Astrocyte (in vitro differentiated cells and primary cell): ENCODE measurements around the gene SFTPB. TPM values are rescaled to one million over a fixed set of nuclear protein-coding genes. Genes with fewer than 3 reads are reported as not detected.

Experiments
- DNase-seq: peaks from one replicate; pipeline ENCODE4 v3.0.0-alpha.2; 2010; ENCODE audit warnings: low read depth
- FAIRE-seq: peaks from 2 replicates; lab custom pipeline; 2011; peaks lifted over from hg19 to GRCh38; lab: Jason Lieb, UNC
- H2AFZ ChIP-seq: 2 replicates; pipeline ENCODE4 v1.6.0; 2012; ENCODE audit warnings: low read depth, low read length, inconsistent platforms
- H3K27ac ChIP-seq: 2 replicates; pipeline ENCODE4 v1.5.1; 2011; ENCODE audit warnings: low read depth, low read length, inconsistent platforms
- H3K27me3 ChIP-seq: 2 replicates; pipeline ENCODE4 v1.6.0; 2011; ENCODE audit warnings: low read length, inconsistent platforms; ENCODE audit not compliant: insufficient read depth
- H3K36me3 ChIP-seq: 2 replicates; pipeline ENCODE4 v1.5.1; 2011; ENCODE audit warnings: low read length, inconsistent platforms; ENCODE audit not compliant: insufficient read depth
- H3K4me1 ChIP-seq: 2 replicates; pipeline ENCODE4 v1.5.1; 2011; ENCODE audit warnings: low read length, inconsistent platforms; ENCODE audit not compliant: insufficient read depth
- H3K4me2 ChIP-seq: 2 replicates; pipeline ENCODE4 v1.6.0; 2012; ENCODE audit warnings: low read length, inconsistent platforms
- H3K4me3 ChIP-seq: 2 replicates; pipeline ENCODE4 v1.5.1; 2011; ENCODE audit warnings: low read depth, mild to moderate bottlenecking, low read length, inconsistent platforms; ENCODE audit not compliant: insufficient read depth
- H3K79me2 ChIP-seq: 2 replicates; pipeline ENCODE4 v1.6.0; 2012; ENCODE audit warnings: mild to moderate bottlenecking, low read length, inconsistent platforms; ENCODE audit not compliant: insufficient read depth
- H3K9ac ChIP-seq: 2 replicates; pipeline ENCODE4 v1.6.0; 2012; ENCODE audit warnings: mild to moderate bottlenecking, low read length, inconsistent platforms
- H3K9me3 ChIP-seq: 2 replicates; pipeline ENCODE4 v1.5.1; 2012; ENCODE audit warnings: low read depth, mild to moderate bottlenecking, low read length, inconsistent platforms; ENCODE audit not compliant: insufficient read depth
- H4K20me1 ChIP-seq: 2 replicates; pipeline ENCODE4 v1.6.0; 2012; ENCODE audit warnings: low read length, inconsistent platforms; ENCODE audit not compliant: insufficient read depth
- H3K27ac Mint-ChIP-seq: one replicate; pipeline ENCODE4 v1.8.0; 2021; ENCODE audit warnings: mild to moderate bottlenecking, mixed read lengths; ENCODE audit not compliant: unreplicated experiment
- H3K27me3 Mint-ChIP-seq: one replicate; pipeline ENCODE4 v1.8.0; 2021; ENCODE audit warnings: low read depth, mixed read lengths; ENCODE audit not compliant: unreplicated experiment
- H3K36me3 Mint-ChIP-seq: one replicate; pipeline ENCODE4 v1.8.0; 2021; ENCODE audit warnings: low read depth, mixed read lengths; ENCODE audit not compliant: unreplicated experiment
- H3K4me1 Mint-ChIP-seq: one replicate; pipeline ENCODE4 v1.8.0; 2021; ENCODE audit warnings: low read depth, mixed read lengths; ENCODE audit not compliant: unreplicated experiment
- H3K4me3 Mint-ChIP-seq: one replicate; pipeline ENCODE4 v1.8.0; 2021; ENCODE audit warnings: mild to moderate bottlenecking, moderate library complexity, mixed read lengths; ENCODE audit not compliant: unreplicated experiment
- H3K9me3 Mint-ChIP-seq: one replicate; pipeline ENCODE4 v1.8.0; 2021; ENCODE audit warnings: mild to moderate bottlenecking, mixed read lengths; ENCODE audit not compliant: unreplicated experiment
- CTCF ChIP-seq: IDR thresholded peaks from 2 replicates; pipeline ENCODE4 v1.5.1; 2011; ENCODE audit warnings: low read depth, mild to moderate bottlenecking, inconsistent platforms, low read length, moderate library complexity; ENCODE audit not compliant: insufficient read depth
- EZH2 ChIP-seq: IDR thresholded peaks from 2 replicates; pipeline ENCODE4 v1.6.1; 2012; ENCODE audit warnings: mild to moderate bottlenecking, low read length, inconsistent platforms; ENCODE audit not compliant: insufficient read depth
- total RNA-seq: library from RNA; stranded (reverse); gene quantifications from 2 replicates; pipeline ENCODE4 v1.2.1, GENCODE V29; 2021

SFTPB gene
- total RNA-seq, 1 donor from 2014 or later: not detected

GRCh38 chr2:85651097-85651496 is 16.9 kb downstream of the SFTPB start:
- H3K4me3 Mint-ChIP-seq: no peak overlapping the region

GRCh38 chr2:85650456-85650855 is 17.5 kb downstream of the SFTPB start:
- Histone ChIP-seq H3K9ac (no peak overlapping the region), H3K27me3 (no peaks in the 10 kb centered on the region), H3K9me3 (no peaks in the 10 kb centered on the region), H3K4me3 (no peak overlapping the region), H2AFZ (no peak overlapping the region), H4K20me1 (peaks cover 3% of the 10 kb centered on the region), H3K4me2 (no peak overlapping the region), H3K27ac (no peak overlapping the region), H3K36me3 (peaks cover 42% of the 10 kb centered on the region), H3K4me1 (peaks cover 28% of the 10 kb centered on the region), H3K79me2 (no peaks in the 10 kb centered on the region)
- Mint-ChIP-seq H3K27me3 (no peaks in the 10 kb centered on the region), H3K27ac (no peak overlapping the region), H3K9me3 (no peaks in the 10 kb centered on the region), H3K4me3 (no peak overlapping the region), H3K4me1 (no peaks in the 10 kb centered on the region), H3K36me3 (peaks cover 22% of the 10 kb centered on the region)
- DNase-seq (no peak), FAIRE-seq (no peak)
- TF ChIP-seq CTCF: no peak
- no peak for TF ChIP-seq EZH2

More at GRCh38 chr2:85651097-85651496, 16.9 kb downstream of the SFTPB start:
- H3K27ac Mint-ChIP-seq: no peak overlapping the region
- Histone ChIP-seq H3K36me3 (peaks cover 36% of the 10 kb centered on the region), H3K9ac (no peak overlapping the region), H3K4me3 (no peak overlapping the region), H3K9me3 (no peaks in the 10 kb centered on the region), H3K27ac (no peak overlapping the region), H3K79me2 (no peaks in the 10 kb centered on the region), H4K20me1 (peaks cover 3% of the 10 kb centered on the region), H2AFZ (no peak overlapping the region), H3K4me2 (no peak overlapping the region), H3K27me3 (no peaks in the 10 kb centered on the region), H3K4me1 (peaks cover 34% of the 10 kb centered on the region)
- peaks cover 3% of the 10 kb centered on the region for H3K4me1 Mint-ChIP-seq
- TF ChIP-seq CTCF: no peak
- H3K9me3 Mint-ChIP-seq: no peaks in the 10 kb centered on the region
- H3K36me3 Mint-ChIP-seq: peaks cover 25% of the 10 kb centered on the region
- DNase-seq (no peak), FAIRE-seq (no peak)
- H3K27me3 Mint-ChIP-seq: no peaks in the 10 kb centered on the region

- Histone ChIP-seq H3K27ac (peak overlapping the region; percentile 22), H3K9me3 (no peaks in the 10 kb centered on the region)
- no peak overlapping the region for H3K27ac Mint-ChIP-seq
Observed at GRCh38 chr2:85649201-85650190, 18.5 kb downstream of the SFTPB start.

More at GRCh38 chr2:85649201-85650190, 18.5 kb downstream of the SFTPB start:
- H3K4me3 Mint-ChIP-seq: no peak overlapping the region
- Histone ChIP-seq H4K20me1 (peaks cover 3% of the 10 kb centered on the region), H3K4me2 (peak overlapping the region; percentile 40), H3K36me3 (peaks cover 49% of the 10 kb centered on the region), H2AFZ (no peak overlapping the region), H3K27me3 (no peaks in the 10 kb centered on the region), H3K4me1 (peaks cover 26% of the 10 kb centered on the region), H3K79me2 (no peaks in the 10 kb centered on the region), H3K4me3 (no peak overlapping the region), H3K9ac (no peak overlapping the region)
- peaks cover 22% of the 10 kb centered on the region for H3K36me3 Mint-ChIP-seq
- FAIRE-seq (no peak), DNase-seq (peak; percentile 40)
- TF ChIP-seq EZH2: no peak
- TF ChIP-seq CTCF: no peak
- H3K4me1 Mint-ChIP-seq: no peaks in the 10 kb centered on the region
- H3K9me3 Mint-ChIP-seq: no peaks in the 10 kb centered on the region
- no peaks in the 10 kb centered on the region for H3K27me3 Mint-ChIP-seq
